Type B pancreatic cell (in vitro differentiated cells): ENCODE measurements around the gene SFT2D2. TPM values are rescaled to one million over a fixed set of nuclear protein-coding genes. Genes with fewer than 3 reads are reported as not detected.

Source experiments
- DNase-seq: peaks from one replicate; pipeline ENCODE4 v3.0.0; 2021; ENCODE audit warnings: mixed read lengths; ENCODE audit not compliant: unreplicated experiment; ENCODE audit errors: extremely low spot score
- H3K27ac Mint-ChIP-seq: 2 replicates; pipeline ENCODE4 v1.8.0; 2021; ENCODE audit warnings: mild to moderate bottlenecking, mixed read lengths
- H3K27me3 Mint-ChIP-seq: 2 replicates; pipeline ENCODE4 v1.8.0; 2021; ENCODE audit warnings: mixed read lengths
- H3K36me3 Mint-ChIP-seq: 2 replicates; pipeline ENCODE4 v1.8.0; 2021; ENCODE audit warnings: mixed read lengths
- H3K4me1 Mint-ChIP-seq: one replicate; pipeline ENCODE4 v1.8.0; 2021; ENCODE audit warnings: mixed read lengths; ENCODE audit not compliant: unreplicated experiment
- H3K4me3 Mint-ChIP-seq: 2 replicates; pipeline ENCODE4 v1.8.0; 2021; ENCODE audit warnings: mild to moderate bottlenecking, mixed read lengths
- H3K9me3 Mint-ChIP-seq: 2 replicates; pipeline ENCODE4 v1.8.0; 2021; ENCODE audit warnings: mixed read lengths
- CTCF ChIP-seq: fragments of 200-600 bp; sonication (generic); conservative IDR thresholded peaks from 2 replicates; pipeline ENCODE4 v1.5.0; 2021; ENCODE audit warnings: antibody characterized with exemption, mild to moderate bottlenecking
- total RNA-seq: library from RNA; stranded (reverse); gene quantifications from 2 replicates; pipeline ENCODE4 v1.2.1, GENCODE V29; 2021; ENCODE audit warnings: low replicate concordance

Gene SFT2D2
- total RNA-seq, 1 donor from 2014 or later = 52.1 TPM

- peaks cover 38% of the 10 kb centered on the region for H3K36me3 Mint-ChIP-seq
These were observed 33.8 kb downstream of the SFT2D2 start for GRCh38 chr1:168259567-168259966.

GRCh38 chr1:168260393-168260792 is 34.6 kb downstream of the SFT2D2 start:
- no peak for DNase-seq
- H3K27me3 Mint-ChIP-seq = no peaks in the 10 kb centered on the region
- peaks cover 35% of the 10 kb centered on the region for H3K36me3 Mint-ChIP-seq
- H3K9me3 Mint-ChIP-seq = no peaks in the 10 kb centered on the region
- peaks cover 7% of the 10 kb centered on the region for H3K4me1 Mint-ChIP-seq
- H3K4me3 Mint-ChIP-seq = no peak overlapping the region
- no peak overlapping the region for H3K27ac Mint-ChIP-seq
- TF ChIP-seq CTCF = no peak

More at GRCh38 chr1:168259567-168259966, 33.8 kb downstream of the SFT2D2 start:
- H3K9me3 Mint-ChIP-seq = no peaks in the 10 kb centered on the region
- no peak overlapping the region for H3K4me3 Mint-ChIP-seq
- DNase-seq = no peak
- no peaks in the 10 kb centered on the region for H3K27me3 Mint-ChIP-seq
- TF ChIP-seq CTCF = no peak
- H3K4me1 Mint-ChIP-seq = peaks cover 7% of the 10 kb centered on the region
- H3K27ac Mint-ChIP-seq = no peak overlapping the region

- no peak for DNase-seq
- no peak overlapping the region for H3K27ac Mint-ChIP-seq
- no peak overlapping the region for H3K4me3 Mint-ChIP-seq
- peaks cover 7% of the 10 kb centered on the region for H3K4me1 Mint-ChIP-seq
- H3K9me3 Mint-ChIP-seq = no peaks in the 10 kb centered on the region
- H3K36me3 Mint-ChIP-seq = peaks cover 28% of the 10 kb centered on the region
- TF ChIP-seq CTCF = no peak
- no peaks in the 10 kb centered on the region for H3K27me3 Mint-ChIP-seq
These were observed 35.6 kb downstream of the SFT2D2 start for GRCh38 chr1:168261390-168261789.

- DNase-seq = no peak
- H3K27ac Mint-ChIP-seq = no peak overlapping the region
- H3K27me3 Mint-ChIP-seq = no peaks in the 10 kb centered on the region
- H3K36me3 Mint-ChIP-seq = peaks cover 16% of the 10 kb centered on the region
- H3K4me3 Mint-ChIP-seq = no peak overlapping the region
- TF ChIP-seq CTCF = no peak
- H3K4me1 Mint-ChIP-seq = peaks cover 7% of the 10 kb centered on the region
- no peaks in the 10 kb centered on the region for H3K9me3 Mint-ChIP-seq
These were observed 37.3 kb downstream of the SFT2D2 start for GRCh38 chr1:168263130-168263529.

- Mint-ChIP-seq H3K9me3 (no peaks in the 10 kb centered on the region), H3K4me3 (no peak overlapping the region), H3K27ac (no peak overlapping the region), H3K4me1 (peaks cover 7% of the 10 kb centered on the region), H3K36me3 (peaks cover 12% of the 10 kb centered on the region), H3K27me3 (no peaks in the 10 kb centered on the region)
- TF ChIP-seq CTCF = no peak
- DNase-seq = no peak
These were observed 38.5 kb downstream of the SFT2D2 start for GRCh38 chr1:168264296-168264695.

GRCh38 chr1:168265596-168265995 is 39.8 kb downstream of the SFT2D2 start:
- DNase-seq = no peak
- no peak overlapping the region for H3K4me3 Mint-ChIP-seq
- peaks cover 9% of the 10 kb centered on the region for H3K36me3 Mint-ChIP-seq
- H3K27me3 Mint-ChIP-seq = no peaks in the 10 kb centered on the region
- H3K9me3 Mint-ChIP-seq = no peaks in the 10 kb centered on the region
- peaks cover under 1% of the 10 kb centered on the region for H3K4me1 Mint-ChIP-seq
- no peak overlapping the region for H3K27ac Mint-ChIP-seq
- TF ChIP-seq CTCF = no peak
